ENCODE results near the gene TM4SF18. TPM values are rescaled to one million over a fixed set of nuclear protein-coding genes. Genes with fewer than 3 reads are reported as not detected.

Gene TM4SF18
- total RNA-seq, 4 donors from 2014 or later = 6.7 to 35.5 (median 14.6) TPM

DNA sequence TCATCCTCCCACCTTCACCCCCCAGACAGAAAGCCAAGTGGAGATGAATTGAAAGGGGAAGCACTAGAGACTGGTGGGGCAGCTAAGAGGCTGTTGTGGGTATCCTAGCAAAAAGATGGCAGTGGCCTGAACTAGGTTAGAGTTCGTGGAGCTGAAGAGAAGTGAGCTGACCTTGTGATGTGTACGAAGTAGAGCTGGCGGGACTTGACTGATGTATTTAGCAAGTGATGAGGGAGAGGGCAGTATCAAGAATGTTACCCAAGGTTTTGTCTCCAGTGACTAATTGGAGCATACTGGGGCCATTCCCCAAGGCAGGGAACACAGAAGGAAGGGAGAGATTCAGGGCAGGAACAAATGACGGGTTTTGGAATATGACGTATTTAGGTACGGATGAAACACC is 61.8 kb downstream of the TM4SF18 start:
- DNase-seq = no peak
- TF ChIP-seq, protein P1, sequence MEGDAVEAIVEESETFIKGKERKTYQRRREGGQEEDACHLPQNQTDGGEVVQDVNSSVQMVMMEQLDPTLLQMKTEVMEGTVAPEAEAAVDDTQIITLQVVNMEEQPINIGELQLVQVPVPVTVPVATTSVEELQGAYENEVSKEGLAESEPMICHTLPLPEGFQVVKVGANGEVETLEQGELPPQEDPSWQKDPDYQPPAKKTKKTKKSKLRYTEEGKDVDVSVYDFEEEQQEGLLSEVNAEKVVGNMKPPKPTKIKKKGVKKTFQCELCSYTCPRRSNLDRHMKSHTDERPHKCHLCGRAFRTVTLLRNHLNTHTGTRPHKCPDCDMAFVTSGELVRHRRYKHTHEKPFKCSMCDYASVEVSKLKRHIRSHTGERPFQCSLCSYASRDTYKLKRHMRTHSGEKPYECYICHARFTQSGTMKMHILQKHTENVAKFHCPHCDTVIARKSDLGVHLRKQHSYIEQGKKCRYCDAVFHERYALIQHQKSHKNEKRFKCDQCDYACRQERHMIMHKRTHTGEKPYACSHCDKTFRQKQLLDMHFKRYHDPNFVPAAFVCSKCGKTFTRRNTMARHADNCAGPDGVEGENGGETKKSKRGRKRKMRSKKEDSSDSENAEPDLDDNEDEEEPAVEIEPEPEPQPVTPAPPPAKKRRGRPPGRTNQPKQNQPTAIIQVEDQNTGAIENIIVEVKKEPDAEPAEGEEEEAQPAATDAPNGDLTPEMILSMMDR (IDR thresholded peaks at IDR 0.05) = no peak
- no peak for TF ChIP-seq POLR2A (IDR thresholded peaks at IDR 0.05)
- intact Hi-C loops (cut with DNase I; ENCODE audit: low total_unique reads) = loop anchor here (5.0 to 10.0 kb wide), 3 partner anchors 154 to 317 kb away; no protein-coding TSS in a partner anchor
- Histone ChIP-seq H3K4me3 (no peak overlapping the region), H3K9me3 (no peaks in the 10 kb centered on the region), H3K27me3 (no peaks in the 10 kb centered on the region), H3K27ac (no peak overlapping the region), H3K36me3 (no peaks in the 10 kb centered on the region), H3K4me1 (no peaks in the 10 kb centered on the region)

DNA sequence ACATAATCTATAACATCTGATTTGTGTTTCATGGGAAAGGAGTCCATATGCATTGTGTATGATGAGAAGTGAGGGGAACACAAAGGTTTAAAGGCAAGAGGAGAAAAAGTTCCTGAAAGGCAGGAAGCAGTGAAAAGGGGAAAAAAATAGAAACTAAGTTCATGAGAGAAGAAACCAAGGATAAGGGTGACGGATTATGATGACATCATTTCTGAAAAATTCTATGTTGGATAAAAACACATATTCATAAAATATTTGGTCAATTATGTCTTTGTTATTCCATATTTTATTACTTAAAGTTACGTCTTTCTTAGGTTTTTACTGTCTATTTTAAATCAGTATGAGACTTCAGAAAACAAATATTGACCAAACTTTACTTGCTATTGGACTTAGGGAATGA is 63.3 kb downstream of the TM4SF18 start:
- Histone ChIP-seq H3K36me3 (no peaks in the 10 kb centered on the region), H3K27me3 (no peaks in the 10 kb centered on the region), H3K4me3 (no peak overlapping the region), H3K4me1 (no peaks in the 10 kb centered on the region), H3K27ac (no peak overlapping the region), H3K9me3 (no peaks in the 10 kb centered on the region)
- intact Hi-C loops (cut with DNase I; ENCODE audit: low total_unique reads) = loop anchor here (5.0 to 10.0 kb wide), 3 partner anchors 153 to 315 kb away; no protein-coding TSS in a partner anchor
- DNase-seq = no peak
- TF ChIP-seq POLR2A (IDR thresholded peaks at IDR 0.05) = no peak
- TF ChIP-seq, protein P1 (IDR thresholded peaks at IDR 0.05) = no peak

DNA sequence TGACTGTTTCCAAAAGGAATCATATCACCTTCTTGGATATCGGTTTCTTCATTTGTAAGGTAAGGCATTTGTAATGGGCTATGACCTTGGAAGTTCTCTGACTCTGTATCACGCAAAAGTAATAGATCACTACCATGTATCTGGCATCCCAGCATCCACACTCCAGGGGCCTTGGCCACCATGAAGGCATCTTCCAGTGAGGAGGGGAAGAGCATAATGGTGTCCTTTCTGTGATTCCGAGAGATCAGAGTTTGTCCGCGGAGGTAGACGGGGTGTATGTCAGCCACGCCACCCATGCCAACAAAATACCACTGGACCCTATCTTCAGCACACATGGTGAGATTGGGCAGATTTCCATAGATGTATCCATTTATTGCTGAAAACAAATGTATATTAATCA is 63.7 kb downstream of the TM4SF18 start:
- no peak overlapping the region for H3K4me3 ChIP-seq
- no peaks in the 10 kb centered on the region for H3K4me1 ChIP-seq
- no peaks in the 10 kb centered on the region for H3K9me3 ChIP-seq
- intact Hi-C loops (cut with DNase I; ENCODE audit: low total_unique reads) = loop anchor here (5.0 to 10.0 kb wide), 3 partner anchors 152 to 315 kb away; no protein-coding TSS in a partner anchor
- no peaks in the 10 kb centered on the region for H3K27me3 ChIP-seq
- TF ChIP-seq, protein P1 (IDR thresholded peaks at IDR 0.05) = no peak
- TF ChIP-seq POLR2A (IDR thresholded peaks at IDR 0.05) = no peak
- no peak overlapping the region for H3K27ac ChIP-seq
- no peak for DNase-seq
- no peaks in the 10 kb centered on the region for H3K36me3 ChIP-seq

Other genes with a start within 250 kb of the TM4SF18 start
- 10 to 100 TPM; 21.5 to 80.1 (median 38.0) TPM for gene HLTF, start 247.1 kb downstream of the TM4SF18 start, total RNA-seq
- gene HPS3, start 204.0 kb downstream of the TM4SF18 start, total RNA-seq = 10 to 100 TPM; 16.5 to 75.6 (median 31.7) TPM
- gene CP, start 111.8 kb downstream of the TM4SF18 start, total RNA-seq = 10 to 100 TPM in 1 of 4 donors, 1 to 10 TPM in 3; 2.2 to 13.3 (median 5.9) TPM
- 100 to 1,000 TPM; 102 to 118 (median 113) TPM for gene TM4SF1, start 44.0 kb upstream of the TM4SF18 start, total RNA-seq
- gene TM4SF4, start 141.1 kb upstream of the TM4SF18 start, total RNA-seq = 1 to 10 TPM in 1 of 4 donors, not detected in 3; 5.6 TPM

All from uterus (tissue), 4 donors.